LHCN-M2 (cell line): Measurements from ENCODE around the gene RNF14. TPM values are rescaled to one million over a fixed set of nuclear protein-coding genes. Genes with fewer than 3 reads are reported as not detected.

Source experiments
- DNase-seq: peaks from one replicate; pipeline ENCODE4 v3.0.0-alpha.2; 2012; ENCODE audit warnings: low read depth
- total RNA-seq: library from RNA; depleted of rRNA; stranded (reverse); fragments of >200 nt; gene quantifications from 2 replicates; pipeline ENCODE4 v1.2.3, GENCODE V29; 2014

Gene RNF14
- total RNA-seq, 1 experiment from 2014 or later, result 99.4 TPM

DNA sequence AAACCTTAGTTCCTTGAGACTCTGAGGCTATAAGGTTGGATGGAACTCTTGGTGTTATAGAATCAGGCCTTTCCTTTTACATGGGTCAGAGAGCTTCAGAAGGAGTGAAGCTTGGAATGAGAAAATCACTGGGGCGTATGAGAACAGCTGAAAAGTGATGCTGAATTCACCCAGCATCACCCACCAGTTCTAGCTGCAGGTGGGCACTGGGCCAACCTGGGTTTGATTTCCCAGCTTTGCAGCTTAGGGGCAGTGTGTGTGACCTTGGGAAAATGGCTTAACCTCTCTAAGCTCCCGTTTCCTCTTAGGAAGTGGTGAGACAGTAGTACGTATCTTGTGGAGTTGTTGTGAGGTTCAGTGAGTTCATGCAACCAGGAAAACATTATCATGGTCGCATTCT, 21.6 kb upstream of the RNF14 start:
- DNase-seq, result peak; percentile 26

DNA sequence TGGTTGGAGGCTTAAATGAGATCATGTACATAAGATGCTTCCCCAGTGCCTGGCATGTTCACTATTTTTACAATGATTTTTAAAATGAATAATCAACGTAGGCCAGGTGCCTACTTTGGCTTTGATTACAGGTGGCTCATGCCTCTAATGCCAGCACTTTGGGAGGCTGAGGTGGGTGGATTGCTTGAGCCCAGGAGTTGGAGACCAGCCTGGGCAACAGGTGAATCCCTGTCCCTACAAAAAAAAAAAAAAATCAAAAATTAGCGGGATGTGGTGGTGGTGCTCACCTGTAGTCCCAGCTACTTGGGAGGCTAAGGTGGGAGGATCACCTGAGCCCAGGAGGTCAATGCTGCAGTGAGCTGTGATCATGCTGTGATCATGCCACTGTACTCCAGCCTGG, 20.1 kb upstream of the RNF14 start:
- no peak for DNase-seq

DNA sequence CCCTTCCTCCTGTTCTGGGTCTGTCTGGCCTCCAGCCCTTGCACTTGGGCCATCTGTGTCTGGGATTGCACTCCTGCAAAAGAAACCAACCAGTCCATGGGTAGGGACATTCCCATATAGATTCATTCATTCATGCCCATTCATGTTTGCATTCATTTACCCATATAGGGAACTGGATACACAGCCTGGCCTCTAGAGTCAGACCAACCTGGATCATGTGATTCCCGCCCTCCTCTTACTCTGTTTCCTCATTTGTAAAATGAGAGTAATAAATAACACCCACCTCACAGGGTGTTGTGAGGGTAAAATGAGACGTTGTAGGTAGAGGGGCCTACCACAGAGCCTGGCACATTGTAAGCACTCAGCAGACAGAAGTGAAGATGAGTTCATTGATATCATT, 19.4 kb upstream of the RNF14 start:
- no peak for DNase-seq

DNA sequence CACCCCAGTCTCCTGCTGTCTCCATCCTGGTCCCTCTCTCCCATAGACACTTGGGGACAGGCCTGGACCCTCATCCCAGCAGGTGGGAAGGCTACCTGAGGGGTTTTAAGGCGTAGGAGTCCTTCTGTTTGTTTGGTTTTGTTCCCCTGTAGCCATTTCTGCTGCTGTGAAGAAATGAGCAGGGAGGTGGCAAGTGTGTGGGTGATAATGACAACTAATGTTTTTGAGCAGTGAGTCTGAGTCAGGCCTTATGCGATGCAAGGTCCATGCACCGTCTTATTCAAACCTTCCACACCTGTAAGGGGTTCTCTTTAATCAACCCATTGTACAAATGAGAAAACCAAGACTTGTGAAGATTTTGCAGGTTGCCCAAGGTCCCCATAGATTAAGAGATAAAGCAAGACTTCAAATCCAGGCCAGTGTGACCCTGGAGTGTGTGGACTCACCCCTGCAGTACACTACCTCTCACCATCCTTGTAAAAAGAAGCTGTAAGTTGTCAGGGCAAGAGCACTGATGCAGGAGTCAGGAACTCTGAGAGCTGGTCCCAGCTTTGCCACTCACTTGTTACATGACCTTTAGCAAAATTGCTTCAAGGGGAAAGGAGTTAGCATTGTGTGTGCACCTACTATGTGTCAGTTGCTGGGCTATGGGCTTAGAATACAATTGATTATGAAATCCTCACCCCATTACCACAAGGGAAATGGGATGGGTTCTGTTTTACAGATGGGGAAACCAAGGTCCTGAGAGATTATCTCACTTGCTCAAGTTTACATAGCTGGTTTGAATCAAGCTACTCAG, 18.5 kb upstream of the RNF14 start:
- DNase-seq, result no peak

- no peak for DNase-seq
Measured at GRCh38 chr5:141951332-141951781, 17.5 kb upstream of the RNF14 start.

GRCh38 chr5:141952020-141952419, 16.9 kb upstream of the RNF14 start:
- DNase-seq, result no peak

GRCh38 chr5:141954194-141954593, 14.7 kb upstream of the RNF14 start:
- DNase-seq, result no peak

- DNase-seq, result no peak
Measured at GRCh38 chr5:141957367-141957996, 11.4 kb upstream of the RNF14 start.

- no peak for DNase-seq
Measured at GRCh38 chr5:141958113-141958512, 10.8 kb upstream of the RNF14 start, which contains the start of gene PCDH12. Gene PCDH12 (minus strand): TSS chr5:141958202. CDS start chr5:141957851, 351 bp downstream.

DNA sequence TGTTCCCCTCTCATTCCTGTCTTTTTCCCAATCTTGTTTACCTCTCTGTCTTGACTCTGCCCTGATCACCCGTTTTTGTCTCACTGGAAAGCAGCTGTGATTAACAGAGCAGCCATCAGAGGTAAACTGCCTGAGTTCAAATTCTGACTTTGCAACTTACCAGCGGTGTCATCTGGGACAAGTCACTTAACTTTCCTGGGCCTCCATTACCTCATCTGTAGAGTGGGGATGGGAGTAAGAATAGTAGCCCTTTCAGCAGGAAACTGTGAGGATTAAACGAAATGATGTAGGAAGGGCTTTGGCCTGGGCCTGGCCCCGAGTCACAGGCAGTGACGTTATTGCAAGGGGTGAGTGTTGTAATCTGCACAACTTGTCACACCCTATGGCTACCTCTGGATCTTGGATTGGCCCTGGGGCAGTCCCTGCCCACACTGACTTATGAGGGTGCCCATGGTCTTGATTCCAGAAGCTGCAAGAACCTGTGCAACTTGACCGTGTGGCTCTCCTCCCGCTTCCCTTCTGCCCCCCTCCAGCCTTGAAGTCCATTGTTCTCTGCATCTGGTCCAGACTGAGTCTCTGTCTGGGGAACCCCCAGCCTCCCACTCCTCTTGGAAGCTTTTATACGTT, 10.2 kb upstream of the RNF14 start:
- DNase-seq, result no peak

GRCh38 chr5:141960018-141960417, 8.9 kb upstream of the RNF14 start:
- DNase-seq, result no peak

- DNase-seq, result peak; percentile 82
Measured at GRCh38 chr5:141960449-141961323, 8.2 kb upstream of the RNF14 start.

DNA sequence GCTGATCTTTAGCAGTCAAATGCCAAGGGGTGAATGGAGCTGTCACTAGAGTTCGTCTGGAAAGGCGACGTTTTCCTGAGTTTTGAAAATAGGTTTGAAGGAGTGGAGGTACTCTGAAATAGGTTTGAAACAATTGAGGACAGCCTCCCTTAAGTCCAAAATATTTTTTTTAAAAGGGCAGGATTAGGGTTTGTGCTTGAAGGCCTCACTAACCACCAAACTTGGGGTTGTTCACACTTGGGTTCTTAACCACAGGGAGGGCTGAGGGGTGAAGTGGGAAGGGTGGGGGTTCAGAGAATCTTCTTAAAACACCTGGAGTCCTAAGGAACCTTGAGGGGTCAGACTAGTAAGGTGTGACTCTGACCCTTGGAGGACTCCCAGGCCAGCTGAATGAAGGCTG, 7.4 kb upstream of the RNF14 start:
- DNase-seq, result no peak

GRCh38 chr5:141963701-141964100, 5.2 kb upstream of the RNF14 start:
- DNase-seq, result peak; percentile 85

GRCh38 chr5:141965071-141965470, 3.8 kb upstream of the RNF14 start:
- DNase-seq, result peak; percentile 97

DNA sequence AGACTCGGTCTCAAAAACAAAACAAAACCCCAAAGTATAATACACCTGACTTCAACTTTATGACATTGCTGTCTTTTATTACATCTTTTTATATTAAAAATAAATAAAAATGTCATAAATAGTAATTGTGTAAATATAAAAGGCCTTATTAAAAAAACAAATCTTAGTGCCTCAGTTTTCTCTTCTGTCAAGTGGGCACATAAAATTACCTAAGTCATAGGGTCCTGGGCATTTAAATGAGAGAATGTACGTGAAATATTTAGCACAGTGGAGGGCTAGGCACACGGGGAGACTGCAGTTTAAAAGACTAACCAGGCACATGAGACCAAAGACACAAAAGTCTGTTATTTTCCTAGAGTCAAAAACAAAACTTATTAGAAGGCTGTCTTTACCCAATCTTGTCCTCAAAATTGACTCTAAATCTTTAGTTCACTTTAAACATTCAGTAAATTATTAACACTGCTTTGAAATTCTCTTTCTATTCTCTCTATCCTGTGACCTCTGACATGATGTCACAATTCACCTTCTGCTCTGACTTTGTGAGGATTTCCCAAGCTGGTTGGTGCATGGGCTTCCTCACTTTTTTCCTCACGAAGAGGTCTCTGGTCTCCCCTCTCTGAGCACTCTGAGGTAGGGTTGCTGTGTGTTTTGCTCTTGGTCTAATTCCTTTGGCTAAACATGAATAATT, 2.5 kb upstream of the RNF14 start:
- DNase-seq, result no peak

DNA sequence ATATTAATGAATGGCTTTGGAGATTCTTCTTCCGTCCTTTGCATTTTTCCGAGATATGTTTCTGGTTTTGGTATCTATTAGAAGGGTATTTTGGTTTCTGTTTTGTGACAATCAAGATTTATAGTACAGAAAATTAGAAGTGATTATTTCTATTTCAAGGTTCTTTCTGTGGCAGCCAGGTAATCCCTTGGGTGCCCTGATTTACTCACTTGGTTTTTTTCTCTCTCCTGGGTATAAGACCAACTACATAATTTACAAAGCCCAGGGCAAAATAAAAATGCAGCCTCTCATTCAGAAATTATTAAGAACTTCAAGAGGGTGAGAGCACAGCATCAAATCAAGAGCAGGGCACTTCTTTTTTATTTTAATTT, 2.0 kb upstream of the RNF14 start:
- no peak for DNase-seq

- peak; percentile 40 for DNase-seq
Measured at GRCh38 chr5:141969783-141970771, 1.2 kb downstream of the RNF14 start.

GRCh38 chr5:141973871-141974595, 5.1 kb downstream of the RNF14 start:
- DNase-seq, result peak; percentile 50
